ENCODE results near the gene PRKCE.

The PRKCE gene

DNA sequence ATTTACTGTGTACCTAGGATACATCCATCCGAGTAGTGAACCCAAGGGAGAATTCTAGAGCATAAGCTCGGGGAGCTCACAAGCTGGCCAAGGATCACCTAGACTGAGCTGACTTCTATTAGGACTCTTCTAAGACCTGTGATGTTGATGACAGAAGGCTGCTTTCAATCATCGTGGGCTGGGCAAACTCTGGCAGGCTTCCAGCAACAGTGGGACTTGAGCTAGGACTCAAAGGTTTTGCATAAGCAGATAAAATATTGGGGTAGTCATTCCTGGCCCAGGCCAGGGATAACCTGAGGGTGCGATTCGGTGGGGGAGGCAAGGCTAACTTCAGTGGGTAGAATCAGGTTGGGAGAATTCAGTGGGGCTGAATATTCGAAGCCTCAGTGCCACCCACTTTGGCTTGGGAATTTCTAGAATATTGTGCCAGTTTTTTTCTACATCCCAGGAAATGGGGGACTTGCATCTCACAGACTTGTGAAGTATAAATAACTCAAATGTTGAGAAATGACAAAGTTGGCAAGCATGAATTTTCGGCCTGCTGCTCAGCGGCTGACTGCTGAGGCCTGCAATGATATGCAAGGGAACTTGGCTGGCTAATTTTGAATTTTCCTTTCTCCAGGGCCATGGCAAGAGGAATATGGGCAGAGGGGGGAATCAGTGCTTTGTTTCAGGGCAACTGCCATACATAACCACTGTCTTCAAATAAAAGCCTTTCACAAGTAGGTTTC, 274.3 kb downstream of the PRKCE start:
- DNase-seq (ENCODE audit: low read depth in 2 of 2, low spot score in 1 of 2): no peak

- no peak for DNase-seq (ENCODE audit: low read depth in 2 of 2, low spot score in 1 of 2)
These were observed 277.5 kb downstream of the PRKCE start for GRCh38 chr2:45928946-45929345.

GRCh38 chr2:45929674-45930395, 278.4 kb downstream of the PRKCE start:
- DNase-seq (ENCODE audit: low read depth in 2 of 2, low spot score in 1 of 2): no peak

DNA sequence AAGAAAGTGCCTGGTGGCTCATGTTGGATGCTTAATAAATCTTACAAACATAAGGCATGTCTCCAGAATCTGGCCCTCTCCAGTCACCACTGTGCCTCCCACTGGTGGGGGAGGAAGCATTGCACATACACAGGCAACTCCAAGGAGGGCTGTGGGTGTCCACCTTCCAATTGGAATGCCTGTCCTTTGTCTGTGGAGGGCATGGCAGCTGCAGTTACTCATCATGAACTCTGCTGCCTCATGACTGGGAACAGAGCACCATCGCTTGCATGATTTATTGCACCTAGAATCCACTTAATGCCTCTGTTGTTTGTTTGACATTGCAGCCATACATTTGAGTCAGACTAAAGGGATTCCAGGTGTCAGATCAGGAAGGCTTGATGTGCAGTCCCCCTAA, 278.9 kb downstream of the PRKCE start:
- no peak for DNase-seq (ENCODE audit: low read depth in 2 of 2, low spot score in 1 of 2)

DNA sequence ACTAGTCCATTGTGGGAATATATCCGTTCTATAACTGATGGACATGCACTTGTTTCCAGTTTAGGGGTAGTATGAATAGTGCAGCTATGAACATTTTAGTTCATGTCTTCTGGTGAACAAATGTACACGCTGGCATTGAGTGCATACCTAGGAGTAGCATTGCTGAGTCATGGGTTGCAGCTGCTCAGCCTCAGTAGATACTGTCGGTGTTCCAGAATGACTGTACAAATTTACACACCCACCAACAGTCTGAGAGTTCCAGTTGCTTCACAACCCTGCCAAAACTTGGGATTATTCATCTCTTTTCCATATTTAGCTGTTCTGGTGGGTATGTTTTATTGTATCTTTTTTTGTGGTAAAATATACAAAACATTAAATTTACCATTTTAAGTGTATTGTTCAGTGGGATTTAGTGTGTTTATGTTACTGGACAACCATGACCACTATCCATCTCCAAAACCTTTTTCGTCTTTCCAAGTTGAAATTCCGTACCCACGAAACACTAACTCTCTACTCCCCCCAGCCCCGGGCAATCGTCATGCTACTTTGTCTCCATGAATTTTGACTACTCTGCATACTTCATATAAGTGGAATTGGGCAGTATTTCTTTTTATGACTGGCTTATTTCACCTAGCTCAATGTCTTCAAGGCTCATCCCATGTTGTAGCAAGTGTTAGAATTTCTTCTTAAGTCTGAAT, 281.0 kb downstream of the PRKCE start:
- no peak for DNase-seq (ENCODE audit: low read depth in 2 of 2, low spot score in 1 of 2)

DNA sequence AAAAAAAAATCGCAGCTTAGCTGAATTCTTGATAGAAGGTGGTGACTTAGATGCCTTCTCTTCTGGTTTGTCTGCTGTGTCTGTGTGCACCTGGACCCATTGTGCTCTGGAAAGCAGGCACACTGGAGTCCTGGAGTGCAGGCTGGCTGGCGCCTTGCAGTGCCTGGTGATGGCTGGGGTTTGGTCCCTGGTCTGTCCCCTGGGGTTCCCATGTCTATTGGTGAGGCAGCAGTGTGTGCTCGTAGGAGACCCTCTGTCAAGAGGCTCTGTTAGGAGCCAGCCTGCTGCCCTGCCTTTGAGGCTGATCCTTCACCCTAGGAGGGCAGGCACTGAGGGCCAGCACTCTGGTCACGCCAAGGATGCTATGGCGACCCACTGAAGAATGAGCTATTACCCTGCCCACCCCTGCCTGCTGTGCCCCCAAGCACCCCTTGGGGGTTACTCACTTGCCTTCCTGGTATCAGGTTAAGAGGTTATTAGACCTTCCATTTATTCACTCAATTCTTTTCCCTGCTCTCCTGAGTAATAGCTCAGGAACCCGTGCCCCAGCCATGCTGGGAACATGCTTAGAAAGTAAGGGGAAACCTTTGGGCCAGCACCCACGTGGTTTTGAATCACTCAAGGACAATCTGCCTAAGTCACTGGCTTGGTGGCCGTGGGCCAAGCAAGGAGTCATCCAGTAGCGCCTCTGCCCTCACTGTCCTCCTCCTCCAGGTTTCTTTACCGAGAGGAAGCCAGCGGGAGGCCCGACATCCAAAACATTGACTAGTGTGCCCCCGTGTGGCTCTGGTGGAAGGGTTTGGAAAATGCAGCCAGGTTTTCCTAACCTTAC, 284.5 kb downstream of the PRKCE start:
- DNase-seq (ENCODE audit: low read depth in 2 of 2, low spot score in 1 of 2): peak in 1 of 2 donors; percentile 0

GRCh38 chr2:45936623-45936979, 285.1 kb downstream of the PRKCE start:
- DNase-seq (ENCODE audit: low read depth in 2 of 2, low spot score in 1 of 2): no peak

DNA sequence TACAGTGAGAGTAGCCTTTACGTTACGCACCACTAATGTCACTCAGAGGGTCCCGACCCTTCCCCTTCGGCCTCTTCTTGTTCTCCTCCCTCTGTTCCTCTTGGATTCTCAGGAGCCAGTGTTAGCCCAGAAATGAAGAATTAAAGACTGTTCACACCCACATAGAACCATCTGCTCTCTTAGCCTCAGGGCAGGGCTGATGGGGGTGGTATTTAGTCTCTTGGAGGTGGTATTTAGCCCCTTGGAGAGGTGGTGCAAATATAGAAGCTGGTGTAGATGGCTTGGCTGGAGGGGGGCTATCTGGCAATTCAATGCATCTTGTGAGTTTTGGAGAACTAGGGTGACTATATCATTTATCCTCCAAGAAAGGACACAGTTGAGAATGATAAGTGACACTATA, 286.5 kb downstream of the PRKCE start:
- DNase-seq (ENCODE audit: low read depth in 2 of 2, low spot score in 1 of 2): no peak

DNA sequence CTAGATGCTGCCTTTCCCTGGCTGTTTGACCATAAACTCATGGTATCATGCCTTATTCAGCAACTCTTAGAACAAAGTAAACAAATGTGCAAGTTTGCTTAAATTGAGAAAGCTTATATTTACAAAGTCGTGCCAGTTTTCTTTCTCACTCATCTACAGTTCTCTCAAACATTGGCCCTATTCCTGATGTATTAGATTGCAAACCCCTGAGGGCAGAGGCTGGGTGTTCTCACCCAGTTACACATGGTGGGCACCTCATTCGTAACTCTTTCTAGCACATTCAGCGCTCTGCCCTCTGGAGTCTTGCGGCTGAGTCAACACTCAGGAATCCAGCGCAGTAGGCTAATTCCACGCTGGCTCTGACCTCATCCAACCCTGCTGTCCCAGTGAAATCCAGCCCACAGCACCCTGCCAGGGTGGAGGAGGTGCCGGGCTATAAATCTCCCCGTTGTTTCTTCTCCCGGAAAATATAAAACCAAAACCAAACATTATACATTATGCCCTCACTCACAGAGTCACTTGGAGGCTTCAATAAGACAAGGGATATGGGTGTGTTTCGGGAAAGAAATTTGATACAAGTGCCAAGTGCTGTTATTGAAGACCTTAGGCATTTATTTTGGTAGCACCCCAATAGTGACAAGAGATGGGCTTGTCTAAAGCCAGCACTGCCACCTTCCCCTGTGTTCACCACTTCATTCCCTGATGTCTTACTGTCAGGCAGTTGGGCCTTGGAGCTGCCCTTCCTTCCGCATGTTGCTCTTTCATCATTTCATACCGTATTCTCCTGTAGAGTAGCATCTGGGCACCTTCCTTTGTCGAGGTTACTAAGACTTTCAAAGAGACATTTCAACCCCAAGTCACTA, 287.4 kb downstream of the PRKCE start:
- DNase-seq (ENCODE audit: low read depth in 2 of 2, low spot score in 1 of 2): no peak

GRCh38 chr2:45941531-45942236, 290.2 kb downstream of the PRKCE start:
- DNase-seq (ENCODE audit: low read depth in 2 of 2, low spot score in 1 of 2): no peak

GRCh38 chr2:45942237-45942738, 290.8 kb downstream of the PRKCE start:
- DNase-seq (ENCODE audit: low read depth in 2 of 2, low spot score in 1 of 2): no peak

- DNase-seq (ENCODE audit: low read depth in 2 of 2, low spot score in 1 of 2): no peak
These were observed 292.0 kb downstream of the PRKCE start for GRCh38 chr2:45943219-45944044.

GRCh38 chr2:45944074-45944473, 292.6 kb downstream of the PRKCE start:
- DNase-seq (ENCODE audit: low read depth in 2 of 2, low spot score in 1 of 2): no peak

DNA sequence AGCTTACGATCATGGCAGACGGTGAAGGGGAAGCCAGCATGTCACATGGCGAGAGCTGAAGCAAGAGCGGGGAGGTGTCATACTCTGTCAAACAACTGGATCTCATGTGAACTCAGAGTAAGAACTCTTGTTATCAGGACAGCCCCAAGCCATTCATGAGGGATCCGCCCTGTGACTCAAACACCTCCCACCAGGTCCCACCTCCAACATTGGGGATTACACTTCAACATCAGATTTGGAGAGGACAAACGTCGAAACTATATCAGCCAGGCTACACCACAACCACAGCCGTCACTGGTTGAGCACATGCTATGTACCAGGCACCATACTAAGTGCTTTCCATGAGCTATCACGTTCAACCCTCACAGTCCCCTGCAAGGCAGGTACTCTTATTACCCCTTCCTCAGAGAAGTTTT, 293.8 kb downstream of the PRKCE start:
- DNase-seq (ENCODE audit: low read depth in 2 of 2, low spot score in 1 of 2): no peak

GRCh38 chr2:45946023-45946422, 294.5 kb downstream of the PRKCE start:
- DNase-seq (ENCODE audit: low read depth in 2 of 2, low spot score in 1 of 2): no peak

GRCh38 chr2:45950606-45951005, 299.1 kb downstream of the PRKCE start:
- DNase-seq (ENCODE audit: low read depth in 2 of 2, low spot score in 1 of 2): no peak

DNA sequence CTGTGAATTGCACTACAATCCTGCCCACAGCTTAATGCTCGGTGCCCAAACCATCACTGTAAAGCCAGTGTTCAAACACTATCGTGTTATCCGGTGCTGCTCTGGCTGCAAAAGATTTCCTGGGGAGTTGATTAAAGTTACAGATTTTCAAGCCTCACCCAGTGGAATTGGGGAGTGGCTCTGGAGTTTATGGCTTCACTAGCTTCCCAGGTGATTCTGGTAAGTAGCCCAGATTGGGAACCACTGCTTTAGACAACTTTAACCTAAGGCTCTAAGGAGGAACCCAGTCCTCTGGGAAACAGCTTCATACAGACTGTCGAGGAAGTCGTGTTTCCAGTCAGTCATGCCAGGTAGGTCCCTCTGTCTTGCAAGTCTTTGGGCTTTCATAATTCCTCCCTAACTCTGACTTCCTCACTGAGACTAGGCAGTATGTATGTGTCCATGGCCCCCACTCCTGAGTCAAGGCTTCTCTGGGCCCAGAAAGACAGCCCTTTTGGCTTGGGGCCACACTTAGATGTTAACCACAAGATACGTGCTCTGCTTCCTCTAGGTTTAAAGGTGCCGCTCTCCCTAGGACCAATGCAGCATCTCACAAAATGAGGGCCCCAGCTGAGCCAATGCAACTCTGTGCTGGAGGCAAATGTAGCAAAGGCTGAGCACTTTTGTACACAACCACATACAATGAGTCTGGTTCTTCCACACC, 299.7 kb downstream of the PRKCE start:
- no peak for DNase-seq (ENCODE audit: low read depth in 2 of 2, low spot score in 1 of 2)

GRCh38 chr2:45952591-45952990, 301.1 kb downstream of the PRKCE start:
- no peak for DNase-seq (ENCODE audit: low read depth in 2 of 2, low spot score in 1 of 2)

Data from stimulated activated CD8-positive, alpha-beta memory T cell treated with anti-CD3 and anti-CD28 coated beads, Interleukin-4, amount 100 ng/mL, for 4 hours (primary cell).